ENCODE data around the gene PSENEN.

The PSENEN gene

GRCh38 chr19:35708391-35708790 lies 37.1 kb upstream of the PSENEN start:
- H3K4me3 ChIP-seq (ENCODE audit: low read depth, low read length): no peak overlapping the region
- in situ Hi-C loops (cut with HindIII; ENCODE audit: low sequenced_read_pairs): no loop called here
- no peak for DNase-seq (ENCODE audit: low read depth, low spot score)
- no peak for TF ChIP-seq CTCF (IDR thresholded peaks at IDR 0.05; ENCODE audit: low read depth, low read length)

DNA sequence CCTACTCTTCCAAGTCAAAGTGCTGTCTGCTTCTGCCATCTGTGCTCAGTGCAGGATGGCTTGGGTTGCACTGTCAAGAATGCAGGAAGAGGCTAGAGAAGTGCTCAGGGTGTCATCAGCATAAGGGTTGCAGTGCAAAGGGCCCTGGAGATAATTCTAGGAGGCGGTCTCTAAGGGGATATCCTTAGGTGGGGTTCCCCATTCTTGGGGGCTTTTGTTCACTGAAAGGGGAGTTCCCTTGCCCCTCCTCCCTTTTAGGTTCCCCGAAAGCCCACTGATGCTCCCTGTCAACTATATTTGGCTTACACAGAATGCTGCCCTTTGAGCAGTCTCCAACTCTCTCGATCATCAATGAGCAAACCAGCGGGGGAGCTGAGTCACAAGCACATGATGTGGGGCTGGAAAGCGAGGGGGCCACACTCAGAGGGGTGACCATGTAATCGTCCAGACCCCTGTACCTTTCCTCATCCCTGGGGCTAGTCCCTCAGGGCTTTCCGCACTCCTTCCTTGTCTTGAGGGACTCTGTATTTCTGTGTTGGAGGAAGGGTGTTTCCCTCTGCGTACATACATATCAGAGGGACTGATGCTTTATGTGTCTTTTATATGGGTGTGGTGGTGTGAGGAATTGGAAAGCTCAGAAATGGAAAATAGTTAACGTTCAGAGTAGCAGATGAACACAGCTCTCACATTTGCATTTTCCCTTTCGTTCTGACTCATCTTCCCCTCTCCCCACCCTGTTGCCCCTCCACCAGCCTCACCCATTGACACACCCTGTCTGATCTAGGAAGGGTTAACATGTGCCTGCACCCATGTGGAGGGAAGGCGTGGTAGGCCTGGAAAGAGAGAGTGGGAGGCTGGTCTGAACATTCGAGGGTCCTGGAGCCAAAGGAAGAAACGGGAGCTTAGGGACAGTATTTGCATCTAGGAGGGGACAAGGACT lies 34.4 kb upstream of the PSENEN start:
- no peak overlapping the region for H3K4me3 ChIP-seq (ENCODE audit: low read depth, low read length)
- DNase-seq (ENCODE audit: low read depth, low spot score): no peak
- TF ChIP-seq CTCF (IDR thresholded peaks at IDR 0.05; ENCODE audit: low read depth, low read length): no peak
- in situ Hi-C loops (cut with HindIII; ENCODE audit: low sequenced_read_pairs): no loop called here

GRCh38 chr19:35712567-35713505 lies 32.6 kb upstream of the PSENEN start:
- no peak for DNase-seq (ENCODE audit: low read depth, low spot score)
- H3K4me3 ChIP-seq (ENCODE audit: low read depth, low read length): no peak overlapping the region
- no peak for TF ChIP-seq CTCF (IDR thresholded peaks at IDR 0.05; ENCODE audit: low read depth, low read length)
- in situ Hi-C loops (cut with HindIII; ENCODE audit: low sequenced_read_pairs): no loop called here

GRCh38 chr19:35713506-35713850 lies 32.0 kb upstream of the PSENEN start:
- no peak overlapping the region for H3K4me3 ChIP-seq (ENCODE audit: low read depth, low read length)
- no peak for DNase-seq (ENCODE audit: low read depth, low spot score)
- no peak for TF ChIP-seq CTCF (IDR thresholded peaks at IDR 0.05; ENCODE audit: low read depth, low read length)
- in situ Hi-C loops (cut with HindIII; ENCODE audit: low sequenced_read_pairs): no loop called here

GRCh38 chr19:35713904-35714495 lies 31.5 kb upstream of the PSENEN start:
- in situ Hi-C loops (cut with HindIII; ENCODE audit: low sequenced_read_pairs): no loop called here
- no peak overlapping the region for H3K4me3 ChIP-seq (ENCODE audit: low read depth, low read length)
- TF ChIP-seq CTCF (IDR thresholded peaks at IDR 0.05; ENCODE audit: low read depth, low read length): no peak
- no peak for DNase-seq (ENCODE audit: low read depth, low spot score)

GRCh38 chr19:35714601-35715354 lies 30.7 kb upstream of the PSENEN start:
- no peak for DNase-seq (ENCODE audit: low read depth, low spot score)
- H3K4me3 ChIP-seq (ENCODE audit: low read depth, low read length): no peak overlapping the region
- no peak for TF ChIP-seq CTCF (IDR thresholded peaks at IDR 0.05; ENCODE audit: low read depth, low read length)
- in situ Hi-C loops (cut with HindIII; ENCODE audit: low sequenced_read_pairs): no loop called here
